Uterus (tissue), 4 donors: ENCODE results near the gene SLC30A2. TPM values are rescaled to one million over a fixed set of nuclear protein-coding genes. Genes with fewer than 3 reads are reported as not detected.

Experiments used
- DNase-seq, 2 donors: peaks; one replicate each; pipeline ENCODE4 v3.0.0-alpha.2; 2019 to 2020
- H3K27ac ChIP-seq, 2 donors: fragments of 200-600 bp; sonication (generic); 1 replicate in 1 of 2; 2 replicates in 1 of 2; pipeline ENCODE4 v1.5.1; 2016 to 2018
- H3K27me3 ChIP-seq, 2 donors: fragments of 200-600 bp; sonication (generic); one replicate each; pipeline ENCODE4 v1.5.1; 2018 to 2019; ENCODE audit warnings: control low read depth in 1 of 2
- H3K36me3 ChIP-seq, 2 donors: fragments of 200-600 bp; sonication (generic); one replicate each; pipeline ENCODE4 v1.5.1; 2019; ENCODE audit warnings: control low read depth in 1 of 2
- H3K4me1 ChIP-seq, 2 donors: fragments of 200-600 bp; sonication (generic); one replicate each; pipeline ENCODE4 v1.5.1; 2018 to 2019; ENCODE audit warnings: control low read depth in 1 of 2
- H3K4me3 ChIP-seq, 2 donors: fragments of 200-600 bp; sonication (generic); 1 replicate in 1 of 2; 2 replicates in 1 of 2; pipeline ENCODE4 v1.5.1; 2018 to 2019; ENCODE audit warnings: mild to moderate bottlenecking in 1 of 2
- H3K9me3 ChIP-seq, 2 donors: fragments of 200-600 bp; sonication (generic); one replicate each; pipeline ENCODE4 v1.5.1; 2019; ENCODE audit warnings: control low read depth in 1 of 2
- CTCF ChIP-seq, 4 experiments: fragments of 200-600 bp in 2 of 4; fragments of 450-650 bp in 2 of 4; sonication (generic) in 2 of 4; IDR thresholded peaks; one replicate each; pipeline ENCODE4 v1.5.1; 2016 to 2019; ENCODE audit warnings: antibody characterized with exemption in 4 of 4, mild to moderate bottlenecking in 2 of 4, moderate library complexity in 1 of 4
- POLR2A ChIP-seq, 2 donors: fragments of 450-650 bp; IDR thresholded peaks; one replicate each; pipeline ENCODE4 v1.6.1; 2016; ENCODE audit warnings: antibody characterized with exemption in 2 of 2, mild to moderate bottlenecking in 1 of 2, moderate library complexity in 1 of 2
- intact Hi-C: fragments of 100-400 bp; cut with DNase I; formaldehyde crosslinking; loops from one replicate; pipeline ENCODE4 v1.15.1; 2023; ENCODE audit warnings: low total_unique reads
- total RNA-seq, 4 donors: library from RNA; depleted of rRNA in 3 of 4; stranded (reverse); fragments of >200 nt in 3 of 4; gene quantifications; one replicate each; pipeline versions ENCODE4 v1.1.0 to v1.2.4, GENCODE V29; 2014 to 2023
- donor health status: DM: yes; HTN: yes; CAD: no.

SLC30A2 gene
- total RNA-seq, 4 donors from 2014 or later = 0.07 to 0.49 TPM; not detected in 2

- Histone ChIP-seq H3K4me3 (no peak overlapping the region), H3K27me3 (no peaks in the 10 kb centered on the region), H3K4me1 (peaks cover 0 to 5% of the 10 kb centered on the region in 2 donors), H3K36me3 (no peaks in the 10 kb centered on the region), H3K9me3 (no peaks in the 10 kb centered on the region), H3K27ac (peak overlapping the region; percentile 15 to 39)
- intact Hi-C loops = no loop called here
- TF ChIP-seq POLR2A (IDR thresholded peaks at IDR 0.05) (no peak), CTCF (IDR thresholded peaks at IDR 0.05) (no peak)
- DNase-seq = peak in 1 of 2 donors; percentile 30
These were observed 28.3 kb downstream of the SLC30A2 start for GRCh38 chr1:26017606-26018005.

DNA sequence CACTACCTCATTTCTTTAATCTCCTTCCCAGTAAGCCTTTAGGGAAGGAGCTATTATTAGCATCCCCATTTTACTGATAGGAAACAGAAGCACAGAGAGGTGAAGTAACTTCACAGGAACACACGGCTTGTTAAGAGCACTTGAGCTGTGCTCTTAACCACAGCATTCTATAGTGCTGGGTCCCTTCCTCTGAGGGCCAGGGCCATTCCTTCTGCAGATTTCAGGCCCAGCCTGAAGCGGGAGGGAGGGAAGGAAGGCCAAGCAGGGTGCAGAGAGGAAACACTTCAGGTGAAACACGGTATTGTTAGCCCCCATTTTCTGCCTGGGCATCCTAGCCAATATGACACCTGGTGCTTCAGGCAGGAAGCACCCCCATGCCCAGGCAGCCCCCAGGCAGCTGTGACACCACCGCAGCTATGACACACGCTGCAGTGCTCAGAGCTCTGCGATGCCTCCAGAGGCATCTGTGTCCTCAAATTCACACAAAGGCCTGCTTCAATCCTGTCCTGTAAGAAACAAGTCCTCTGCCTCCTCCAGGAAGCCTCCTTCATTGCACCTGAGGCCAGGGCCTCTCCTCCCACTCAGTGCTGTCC lies 28.9 kb downstream of the SLC30A2 start:
- H3K4me3 ChIP-seq = no peak overlapping the region
- DNase-seq = no peak
- peak overlapping the region; percentile 15 to 39 for H3K27ac ChIP-seq
- intact Hi-C loops = no loop called here
- no peaks in the 10 kb centered on the region for H3K27me3 ChIP-seq
- H3K36me3 ChIP-seq = no peaks in the 10 kb centered on the region
- H3K9me3 ChIP-seq = no peaks in the 10 kb centered on the region
- TF ChIP-seq CTCF (IDR thresholded peaks at IDR 0.05) = no peak
- no peak for TF ChIP-seq POLR2A (IDR thresholded peaks at IDR 0.05)
- peaks cover 0 to 5% of the 10 kb centered on the region in 2 donors for H3K4me1 ChIP-seq

GRCh38 chr1:26016258-26016952 lies 29.5 kb downstream of the SLC30A2 start:
- no peak for DNase-seq
- H3K9me3 ChIP-seq = no peaks in the 10 kb centered on the region
- intact Hi-C loops = no loop called here
- H3K27me3 ChIP-seq = no peaks in the 10 kb centered on the region
- H3K4me3 ChIP-seq = no peak overlapping the region
- peak overlapping the region in 1 of 2 donors; percentile 15 for H3K27ac ChIP-seq
- no peaks in the 10 kb centered on the region for H3K36me3 ChIP-seq
- H3K4me1 ChIP-seq = peaks cover 0 to 4% of the 10 kb centered on the region in 2 donors
- TF ChIP-seq CTCF (IDR thresholded peaks at IDR 0.05) = no peak
- no peak for TF ChIP-seq POLR2A (IDR thresholded peaks at IDR 0.05)

DNA sequence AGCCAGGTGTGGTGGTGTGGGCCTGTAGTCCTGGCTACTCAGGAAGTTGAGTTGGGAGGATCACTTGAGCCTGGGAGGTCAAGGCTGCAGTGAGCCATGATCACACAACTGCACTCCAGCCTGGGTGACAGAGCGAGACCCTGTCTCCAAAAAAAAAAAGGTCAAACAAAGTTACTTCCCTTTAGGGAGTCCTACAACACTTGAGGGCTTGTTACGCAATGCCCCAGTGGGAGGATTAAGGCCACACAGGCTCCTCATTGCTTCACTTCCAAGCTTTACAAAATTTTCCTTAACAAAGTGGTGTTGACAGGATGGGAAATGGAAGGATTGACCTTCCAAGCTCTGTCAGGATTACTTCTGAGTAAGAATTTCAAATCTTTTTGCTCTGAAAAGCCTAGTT lies 30.6 kb downstream of the SLC30A2 start:
- H3K27ac ChIP-seq = no peak overlapping the region
- intact Hi-C loops = no loop called here
- TF ChIP-seq CTCF (IDR thresholded peaks at IDR 0.05) (no peak), POLR2A (IDR thresholded peaks at IDR 0.05) (no peak)

GRCh38 chr1:26014179-26014578 lies 31.7 kb downstream of the SLC30A2 start:
- H3K27ac ChIP-seq = no peak overlapping the region
- TF ChIP-seq CTCF (IDR thresholded peaks at IDR 0.05) (no peak), POLR2A (IDR thresholded peaks at IDR 0.05) (no peak)
- H3K27me3 ChIP-seq = no peaks in the 10 kb centered on the region
- H3K36me3 ChIP-seq = no peaks in the 10 kb centered on the region
- DNase-seq = no peak
- no peak overlapping the region for H3K4me3 ChIP-seq
- intact Hi-C loops = no loop called here
- no peaks in the 10 kb centered on the region for H3K4me1 ChIP-seq
- no peaks in the 10 kb centered on the region for H3K9me3 ChIP-seq

More for the DNA sequence above, 30.6 kb downstream of the SLC30A2 start:
- H3K9me3 ChIP-seq = no peaks in the 10 kb centered on the region
- H3K36me3 ChIP-seq = no peaks in the 10 kb centered on the region
- no peak overlapping the region for H3K4me3 ChIP-seq
- H3K4me1 ChIP-seq = no peaks in the 10 kb centered on the region
- DNase-seq = peak in 1 of 2 donors; percentile 45
- H3K27me3 ChIP-seq = no peaks in the 10 kb centered on the region
